Smooth muscle cell (in vitro differentiated cells): Measurements from ENCODE around the gene CCL4. TPM values are rescaled to one million over a fixed set of nuclear protein-coding genes. Genes with fewer than 3 reads are reported as not detected.

Experiments used
- DNase-seq: peaks from one replicate; lab custom pipeline; 2025; ENCODE audit not compliant: unreplicated experiment; lab: John Stamatoyannopoulos, UW
- H2AFZ ChIP-seq: fragments of 200-600 bp; sonication (generic); 2 replicates; pipeline ENCODE4 v1.6.0; 2016; ENCODE audit warnings: antibody characterized with exemption, low read depth, mild to moderate bottlenecking
- H3F3A ChIP-seq: fragments of 200-600 bp; sonication (generic); 2 replicates; pipeline ENCODE4 v1.6.0; 2017; ENCODE audit warnings: antibody characterized with exemption, low read depth
- H3K27ac ChIP-seq: fragments of 200-600 bp; sonication (generic); 2 replicates; pipeline ENCODE4 v1.5.1; 2016; ENCODE audit warnings: low read depth, mild to moderate bottlenecking
- H3K27me3 ChIP-seq: fragments of 200-600 bp; sonication (generic); 2 replicates; pipeline ENCODE4 v1.6.1; 2016; ENCODE audit warnings: low read depth, mild to moderate bottlenecking
- H3K36me3 ChIP-seq: fragments of 200-600 bp; sonication (generic); 2 replicates; pipeline ENCODE4 v1.5.1; 2016; ENCODE audit warnings: low read depth
- H3K4me1 ChIP-seq: fragments of 200-600 bp; sonication (generic); 2 replicates; pipeline ENCODE4 v1.5.1; 2016; ENCODE audit warnings: low read depth
- H3K4me2 ChIP-seq: fragments of 200-600 bp; sonication (generic); 2 replicates; pipeline ENCODE4 v1.6.0; 2016; ENCODE audit warnings: mild to moderate bottlenecking
- H3K4me3 ChIP-seq: fragments of 200-600 bp; sonication (generic); 2 replicates; pipeline ENCODE4 v1.5.1; 2016; ENCODE audit warnings: mild to moderate bottlenecking
- H3K79me2 ChIP-seq: fragments of 200-600 bp; sonication (generic); 2 replicates; pipeline ENCODE4 v1.6.0; 2016; ENCODE audit warnings: low read depth, mild to moderate bottlenecking
- H3K9ac ChIP-seq: fragments of 200-600 bp; sonication (generic); 2 replicates; pipeline ENCODE4 v1.6.0; 2016; ENCODE audit warnings: low read depth
- H3K9me3 ChIP-seq: fragments of 200-600 bp; sonication (generic); replicated peaks from 2 replicates; pipeline ENCODE4 v1.5.1; 2016; ENCODE audit warnings: low read depth
- H4K20me1 ChIP-seq: fragments of 200-600 bp; sonication (generic); 2 replicates; pipeline ENCODE4 v1.6.0; 2016; ENCODE audit warnings: low read depth
- WGBS: methylation state at CpG from one replicate; pipeline ENCODE4 v1.1.7; 2016; ENCODE audit warnings: low lambda C conversion rate; 5-methylcytosine and 5-hydroxymethylcytosine counted together
- polyA plus RNA-seq: library from polyadenylated mRNA; unstranded; fragments of >200 nt; fragmentation: Nextera tagmentation; extraction: Ambion mirVana; gene quantifications from 2 replicates; pipeline ENCODE4 v1.2.1, GENCODE V29; 2016
- total RNA-seq: library from RNA; depleted of rRNA; stranded (reverse); fragments of >200 nt; gene quantifications from 2 replicates; pipeline ENCODE4 v1.2.3, GENCODE V29; 2014
- TF ChIP-seq, protein P1 (sequence below): fragments of 200-600 bp; sonication (generic); IDR thresholded peaks from 2 replicates; pipeline ENCODE4 v1.5.1; 2017; ENCODE audit warnings: borderline replicate concordance, mild to moderate bottlenecking, antibody characterized with exemption; ENCODE audit not compliant: insufficient read depth, poor library complexity, severe bottlenecking

Gene CCL4
- total and polyA plus RNA-seq, 2 experiments from 2014 or later = 0.81 TPM; not detected in 1

GRCh38 chr17:36059406-36059805 is 44.2 kb upstream of the CCL4 start:
- H2AFZ ChIP-seq = no peak overlapping the region
- no peaks in the 10 kb centered on the region for H3K79me2 ChIP-seq
- TF ChIP-seq, protein P1, sequence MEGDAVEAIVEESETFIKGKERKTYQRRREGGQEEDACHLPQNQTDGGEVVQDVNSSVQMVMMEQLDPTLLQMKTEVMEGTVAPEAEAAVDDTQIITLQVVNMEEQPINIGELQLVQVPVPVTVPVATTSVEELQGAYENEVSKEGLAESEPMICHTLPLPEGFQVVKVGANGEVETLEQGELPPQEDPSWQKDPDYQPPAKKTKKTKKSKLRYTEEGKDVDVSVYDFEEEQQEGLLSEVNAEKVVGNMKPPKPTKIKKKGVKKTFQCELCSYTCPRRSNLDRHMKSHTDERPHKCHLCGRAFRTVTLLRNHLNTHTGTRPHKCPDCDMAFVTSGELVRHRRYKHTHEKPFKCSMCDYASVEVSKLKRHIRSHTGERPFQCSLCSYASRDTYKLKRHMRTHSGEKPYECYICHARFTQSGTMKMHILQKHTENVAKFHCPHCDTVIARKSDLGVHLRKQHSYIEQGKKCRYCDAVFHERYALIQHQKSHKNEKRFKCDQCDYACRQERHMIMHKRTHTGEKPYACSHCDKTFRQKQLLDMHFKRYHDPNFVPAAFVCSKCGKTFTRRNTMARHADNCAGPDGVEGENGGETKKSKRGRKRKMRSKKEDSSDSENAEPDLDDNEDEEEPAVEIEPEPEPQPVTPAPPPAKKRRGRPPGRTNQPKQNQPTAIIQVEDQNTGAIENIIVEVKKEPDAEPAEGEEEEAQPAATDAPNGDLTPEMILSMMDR = no peak
- H3K27ac ChIP-seq = no peak overlapping the region
- no peaks in the 10 kb centered on the region for H3K4me1 ChIP-seq
- WGBS = 86% methylated on average over 7 of the region's 7 CpGs
- no peaks in the 10 kb centered on the region for H3F3A ChIP-seq
- no peaks in the 10 kb centered on the region for H3K27me3 ChIP-seq
- no peak overlapping the region for H3K9ac ChIP-seq
- H3K9me3 ChIP-seq = no peaks in the 10 kb centered on the region
- H3K36me3 ChIP-seq = no peaks in the 10 kb centered on the region
- H3K4me3 ChIP-seq = no peak overlapping the region
- H3K4me2 ChIP-seq = no peak overlapping the region
- DNase-seq = no peak
- no peaks in the 10 kb centered on the region for H4K20me1 ChIP-seq

DNA sequence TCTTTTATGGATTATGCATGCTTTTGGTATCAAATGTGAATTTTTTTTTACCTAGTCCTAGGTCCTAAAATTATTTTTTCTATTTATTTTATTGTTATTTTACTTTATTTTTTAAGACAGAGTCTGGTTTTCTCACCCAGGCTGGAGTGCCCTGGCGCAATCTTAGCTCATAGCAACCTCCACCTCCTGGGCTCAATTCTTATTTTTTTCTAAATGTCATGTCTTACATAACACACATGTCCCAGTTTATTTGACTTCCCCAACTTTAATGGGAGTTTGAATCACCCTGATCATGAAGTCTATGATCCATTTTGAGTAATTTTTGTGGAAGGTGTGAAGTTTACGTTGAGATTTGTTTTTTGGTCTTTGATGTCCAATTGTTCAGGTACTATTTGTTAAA is 42.8 kb upstream of the CCL4 start:
- Histone ChIP-seq H2AFZ (no peak overlapping the region), H4K20me1 (no peaks in the 10 kb centered on the region), H3K27ac (no peak overlapping the region), H3K27me3 (peaks cover 6% of the 10 kb centered on the region), H3K36me3 (no peaks in the 10 kb centered on the region), H3K4me1 (no peaks in the 10 kb centered on the region), H3K4me2 (no peak overlapping the region), H3K79me2 (no peaks in the 10 kb centered on the region), H3K9ac (no peak overlapping the region), H3K4me3 (no peak overlapping the region), H3F3A (no peaks in the 10 kb centered on the region), H3K9me3 (no peaks in the 10 kb centered on the region)
- TF ChIP-seq, protein P1 = no peak
- 67% methylated on average over 2 of the region's 2 CpGs for whole genome bisulfite sequencing
- no peak for DNase-seq

GRCh38 chr17:36063786-36064541 is 39.7 kb upstream of the CCL4 start, which contains the start of gene CCL18:
CCL18 (plus strand) TSS chr17:36064272; CDS start chr17:36064343, 71 bp downstream.
- Histone ChIP-seq H3K4me3 (no peak within 1 kb of the TSS), H3K27ac (no peak within 1 kb of the TSS), H3K4me1 (no peaks in the 10 kb centered on the region), H3F3A (no peaks in the 10 kb centered on the region), H3K4me2 (no peak within 1 kb of the TSS), H4K20me1 (no peaks in the 10 kb centered on the region), H3K27me3 (peaks cover 9% of the 10 kb centered on the region), H2AFZ (no peak within 1 kb of the TSS), H3K79me2 (no peaks in the 10 kb centered on the region), H3K9me3 (no peaks in the 10 kb centered on the region), H3K9ac (no peak within 1 kb of the TSS), H3K36me3 (no peaks in the 10 kb centered on the region)
- DNase-seq = no peak
- 78% methylated on average over 5 of the region's 5 CpGs for WGBS
- TF ChIP-seq, protein P1 = no peak
